Stimulated activated CD8-positive, alpha-beta memory T cell treated with anti-CD3 and anti-CD28 coated beads, Interleukin-7, amount 100 ng/mL, for 24 hours (primary cell): ENCODE results near the gene CCDC137.
A peak's percentile ranks its signal among the peaks of the same experiment; 100 is the strongest.
"Not testable (repeated sequence)": the region's sequence is repeated elsewhere in the genome, so short reads cannot be mapped to it uniquely, and the experiment has no call there.

Experiments
- DNase-seq: peaks from one replicate; pipeline ENCODE4 v3.0.0-alpha.2; 2020; ENCODE audit warnings: low read depth

Gene CCDC137

DNA sequence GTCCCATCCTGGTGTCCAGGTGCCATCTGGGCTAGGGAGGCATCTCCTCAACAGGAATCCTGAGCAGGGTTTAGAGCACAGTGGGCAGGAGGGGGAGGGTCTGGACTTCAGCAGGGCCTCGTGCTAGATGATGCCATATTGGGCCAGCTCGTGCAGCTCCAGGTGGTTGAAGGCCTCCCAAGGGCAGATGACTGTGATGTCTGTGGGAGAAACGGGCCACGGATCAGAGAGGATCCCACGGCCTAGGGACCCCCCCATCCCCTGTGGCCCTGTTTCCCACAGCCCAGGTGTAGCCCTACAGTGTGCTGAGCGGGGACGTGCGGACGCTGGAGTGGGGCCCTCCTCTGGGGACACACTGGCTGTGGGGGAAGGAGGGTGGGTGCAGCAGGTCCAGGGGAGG lies 15.6 kb upstream of the CCDC137 start:
- DNase-seq: no peak

DNA sequence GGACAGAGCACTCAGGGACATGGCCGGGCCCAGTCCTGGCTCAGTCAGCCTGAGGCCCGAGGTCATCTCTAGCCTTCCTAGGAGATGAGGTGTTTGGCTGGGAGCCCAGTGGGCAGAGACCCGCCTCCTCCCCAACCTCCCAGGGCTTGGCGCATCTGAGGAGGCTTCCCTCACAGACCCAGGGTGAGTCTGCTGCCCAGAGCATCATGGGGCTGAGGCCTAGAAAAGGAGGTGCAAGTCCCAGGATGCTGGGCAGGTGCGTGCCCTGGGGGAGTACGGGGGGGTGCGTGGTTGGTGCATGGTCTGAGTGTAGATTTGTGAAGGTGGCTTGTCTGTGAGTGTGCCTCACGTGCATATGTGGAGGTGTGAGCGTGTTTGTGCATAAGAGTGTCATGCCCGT lies 14.8 kb upstream of the CCDC137 start:
- DNase-seq: no peak

DNA sequence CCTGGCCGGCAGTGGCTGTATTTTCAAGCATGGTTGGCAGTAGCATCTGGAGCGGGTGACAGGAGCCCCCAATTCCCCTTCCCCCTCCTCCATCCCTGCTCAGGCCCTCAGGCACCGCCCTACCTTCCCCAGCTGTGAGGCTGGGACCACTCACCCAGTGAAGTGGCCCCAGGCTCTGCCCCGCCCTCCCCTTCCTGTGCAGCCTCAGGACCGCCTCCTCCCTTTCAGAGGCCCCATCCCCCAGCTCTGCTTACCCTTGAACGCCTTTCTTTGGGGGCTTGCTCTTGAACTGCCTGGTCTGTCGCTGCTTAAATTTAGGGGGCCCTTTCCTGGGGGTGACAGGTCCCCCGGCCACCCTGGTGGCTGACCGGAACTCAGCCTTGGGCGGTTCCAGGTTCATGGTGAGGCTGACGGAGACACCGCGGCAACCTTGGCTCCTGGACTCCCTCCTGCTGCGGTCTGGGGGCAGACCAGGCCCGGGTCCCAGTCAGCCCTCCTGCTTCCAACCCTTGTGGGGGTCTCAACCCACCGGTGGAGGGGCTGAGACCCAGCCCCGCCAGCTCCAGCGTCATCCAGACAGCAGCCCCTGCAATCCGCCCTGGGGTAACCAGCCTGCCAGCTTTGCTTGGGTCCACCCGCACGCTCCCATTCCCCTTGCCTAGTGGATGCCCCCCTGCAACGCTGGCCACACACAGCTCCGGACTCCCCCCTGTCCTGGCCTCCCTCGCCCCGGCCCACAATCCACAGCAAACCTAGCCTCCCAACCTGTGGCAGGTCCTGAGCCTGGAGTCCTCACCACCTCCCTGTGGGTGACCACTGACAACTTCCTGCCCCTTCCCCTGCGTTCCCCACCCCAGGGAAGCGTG lies 13.4 kb upstream of the CCDC137 start:
- no peak for DNase-seq

DNA sequence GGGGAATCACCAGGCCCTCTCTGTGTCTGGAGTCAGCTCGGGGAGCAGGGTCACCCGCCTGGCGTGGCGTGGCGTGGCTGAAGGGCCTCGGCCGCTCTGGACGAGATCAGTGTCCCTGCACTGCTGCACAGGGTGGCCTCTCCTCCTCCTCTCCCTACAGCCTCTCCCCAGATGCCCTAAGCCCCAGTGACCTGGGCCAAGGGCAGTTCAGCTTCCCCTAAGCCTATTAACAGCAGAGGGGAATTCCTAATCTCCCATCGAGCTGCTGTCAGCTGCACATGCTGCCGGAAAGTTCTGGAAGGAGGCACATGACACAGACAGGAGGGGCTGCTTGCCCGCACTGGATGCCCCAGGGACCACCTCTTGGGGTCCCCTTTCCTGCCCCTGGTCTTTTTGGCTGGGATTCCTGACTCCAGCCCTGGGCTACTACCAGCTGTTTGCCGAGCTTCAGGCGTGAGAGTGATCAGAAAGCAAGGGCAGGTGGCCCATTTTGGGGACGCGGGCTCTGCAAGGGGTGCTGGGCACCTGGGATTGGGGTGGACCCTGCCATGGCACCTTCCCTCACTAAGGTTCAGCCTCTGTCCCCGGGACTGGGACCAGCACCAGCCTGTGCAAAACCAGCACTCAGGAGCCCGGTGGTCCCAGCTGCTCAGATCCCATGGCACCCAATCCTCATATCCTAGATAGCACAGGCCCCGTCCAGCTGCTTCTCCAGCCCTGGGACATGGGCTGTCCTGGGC lies 11.0 kb upstream of the CCDC137 start:
- no peak for DNase-seq

DNA sequence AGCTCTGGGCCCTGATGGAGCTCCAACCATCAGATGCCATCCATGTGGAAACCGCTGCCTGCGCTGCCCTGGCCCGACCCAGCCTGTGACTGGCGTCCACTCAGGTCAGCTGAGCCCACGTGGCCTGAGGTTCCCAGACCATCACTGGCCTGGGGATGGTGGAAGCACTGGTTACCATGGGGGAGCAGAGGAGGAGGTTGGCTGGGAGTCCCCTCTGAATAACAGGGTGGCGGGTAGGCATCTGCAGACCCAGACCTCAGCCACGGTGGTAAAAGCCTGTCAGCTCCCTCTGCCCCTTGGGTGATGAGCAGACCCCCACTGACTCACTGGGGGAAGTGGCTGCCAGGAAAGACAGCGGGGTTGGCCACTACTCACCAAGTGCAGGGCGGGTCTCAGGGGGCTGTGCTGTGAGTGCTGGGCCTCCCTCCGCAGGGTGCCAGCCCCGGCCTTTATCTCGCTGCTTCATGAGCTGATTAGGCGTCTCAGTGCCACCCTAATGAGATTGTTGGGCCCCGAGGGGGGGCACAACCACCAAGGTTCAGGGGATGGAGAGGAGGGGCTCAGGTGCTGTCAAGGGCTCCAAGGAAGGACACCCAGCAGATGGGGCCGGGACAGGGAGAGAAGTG lies 10.3 kb upstream of the CCDC137 start, which contains the start of gene PDE6G:
Gene PDE6G (minus strand): TSS at position 425 of the 626 bp plus-strand sequence. CDS start 3,237 bp downstream, outside the sequence.
- no peak for DNase-seq

DNA sequence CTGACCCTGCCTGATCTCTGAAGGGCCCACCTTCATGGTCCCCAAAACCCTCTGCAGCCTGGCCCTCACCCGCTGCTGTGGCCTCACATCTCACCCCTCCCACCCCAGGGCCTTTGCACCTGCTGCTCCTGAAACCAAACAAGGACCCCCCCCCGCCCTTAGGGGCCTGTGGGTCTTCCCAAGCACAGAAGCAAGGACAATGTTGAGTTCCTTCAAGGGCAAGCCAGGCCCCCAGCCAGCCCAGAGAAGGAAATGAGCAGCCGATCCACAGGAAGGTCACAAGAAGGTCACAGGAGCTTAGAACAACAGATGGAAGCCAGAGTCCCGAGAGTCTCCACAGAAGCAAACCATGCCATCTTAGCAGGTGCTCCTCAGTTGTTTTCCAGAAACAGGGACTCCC lies 9.7 kb upstream of the CCDC137 start:
- DNase-seq: no peak

DNA sequence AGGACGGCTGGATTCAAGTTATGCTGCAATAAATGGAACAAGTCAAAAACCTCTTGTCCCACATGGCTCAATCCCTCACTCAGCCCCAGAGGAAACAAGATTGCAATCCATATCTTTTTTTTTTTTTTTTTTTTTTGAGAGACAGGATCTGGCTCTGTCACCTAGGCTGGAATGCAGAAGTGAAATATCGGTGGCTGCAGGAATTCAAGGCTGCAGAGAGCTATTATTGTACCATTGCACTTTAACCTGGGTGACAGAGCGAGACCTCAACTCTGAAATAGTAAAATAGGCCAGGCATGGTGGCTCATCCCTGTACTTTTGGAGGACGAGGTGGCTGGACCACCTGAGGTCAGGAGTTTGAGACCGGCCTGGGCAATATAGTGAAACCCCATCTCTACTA lies 7.5 kb upstream of the CCDC137 start:
- DNase-seq: no peak

DNA sequence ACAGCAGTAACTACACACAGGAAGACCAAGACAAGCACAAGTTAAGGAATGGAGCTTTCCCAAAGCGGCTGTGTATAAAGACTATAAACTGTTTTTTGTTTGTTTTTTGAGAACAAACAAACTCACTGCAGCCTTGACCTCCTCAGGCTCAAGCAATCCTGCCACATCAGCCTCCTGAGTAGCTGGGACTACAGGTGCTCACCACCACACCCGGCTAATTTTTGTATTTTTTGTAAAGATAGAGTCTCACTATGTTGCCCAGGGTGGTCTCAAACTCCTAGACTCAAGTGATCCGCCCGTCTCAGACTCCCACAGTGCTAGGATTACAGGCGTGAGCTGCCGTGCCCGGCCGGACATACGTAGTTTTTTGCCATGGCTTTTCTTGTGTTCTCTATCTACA lies 6.1 kb upstream of the CCDC137 start:
- DNase-seq: no peak

DNA sequence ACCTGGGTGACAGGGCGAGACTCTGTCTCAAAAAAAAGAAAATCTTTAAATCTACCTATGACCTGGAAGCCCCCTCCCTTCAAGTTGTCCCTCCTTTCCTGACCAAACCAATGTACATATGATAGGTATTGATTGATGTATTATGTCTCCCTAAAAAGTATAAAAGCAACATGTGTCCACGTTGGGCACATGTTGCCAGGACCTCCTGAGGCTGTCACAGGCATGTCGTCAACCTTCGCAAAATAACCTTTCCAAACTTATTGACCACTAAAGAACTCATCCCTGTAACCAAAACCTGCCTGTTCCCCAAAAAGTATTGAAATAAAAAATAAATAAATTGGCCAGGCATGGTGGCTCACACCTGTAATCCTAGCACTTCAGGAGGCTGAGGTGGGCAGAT lies 4.5 kb upstream of the CCDC137 start:
- no peak for DNase-seq

DNA sequence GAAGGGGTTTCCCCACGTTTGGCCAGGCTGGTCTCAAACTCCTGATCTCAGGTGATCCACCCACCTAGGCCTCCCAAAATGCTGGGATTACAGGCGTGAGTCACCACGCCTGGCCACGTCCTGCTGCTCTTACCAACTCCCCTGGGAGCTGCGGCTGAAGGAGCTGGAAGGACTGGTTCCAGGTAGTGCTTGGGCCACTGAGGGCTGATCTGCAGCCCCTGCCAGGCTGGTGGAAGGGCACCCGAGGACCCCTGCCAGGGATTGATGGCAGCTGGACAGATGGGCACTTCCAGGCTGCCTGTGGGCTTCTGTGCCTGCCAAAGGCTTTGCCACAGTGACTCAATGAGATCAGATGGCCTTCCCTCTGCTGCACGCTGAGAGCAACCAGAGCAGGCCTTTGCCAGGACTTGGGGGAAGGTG lies 2.5 kb upstream of the CCDC137 start:
- DNase-seq: no peak

DNA sequence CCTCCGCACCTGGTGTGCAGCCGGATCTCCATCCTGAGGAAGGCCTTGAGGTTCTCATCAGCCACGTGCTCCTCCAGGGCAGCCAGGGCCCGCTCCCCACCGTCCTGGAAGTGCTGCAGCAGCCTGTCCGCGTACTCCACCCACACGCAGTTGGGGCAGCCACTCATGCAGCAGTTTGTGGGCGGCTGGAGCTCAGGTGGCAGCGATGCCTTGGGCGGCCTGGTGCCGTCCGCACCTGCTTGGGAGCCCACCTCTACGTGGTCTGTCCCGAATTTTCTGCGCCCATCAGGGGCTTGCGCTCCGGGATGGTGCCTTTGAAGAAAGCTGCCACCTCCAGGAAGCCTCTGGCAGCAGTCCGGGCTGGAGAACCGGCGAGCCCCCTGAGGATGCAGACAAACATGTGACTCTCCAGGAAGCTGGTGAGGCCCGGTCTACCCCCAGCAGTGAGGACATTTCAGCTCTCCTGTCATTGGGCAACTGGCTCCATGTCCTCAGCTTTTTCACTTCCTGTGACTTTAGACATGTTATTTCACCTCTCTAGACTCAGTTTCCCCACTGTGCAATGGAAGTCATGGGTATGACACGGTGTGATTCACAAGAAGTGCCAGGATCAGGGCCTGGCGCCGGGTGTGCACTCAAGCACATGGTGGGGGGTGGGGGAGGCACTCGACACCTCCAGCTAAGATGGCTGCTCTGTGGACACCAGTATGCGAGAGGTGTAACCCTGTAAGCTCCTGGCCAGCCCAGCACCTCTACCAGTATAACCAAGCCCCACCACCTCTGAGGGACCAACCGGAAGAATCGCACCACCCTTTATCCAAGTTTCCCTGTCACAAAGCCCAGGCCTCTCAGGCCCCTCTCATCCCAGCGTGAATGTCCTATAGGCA lies 1.1 kb upstream of the CCDC137 start:
- peak; percentile 46 for DNase-seq

DNA sequence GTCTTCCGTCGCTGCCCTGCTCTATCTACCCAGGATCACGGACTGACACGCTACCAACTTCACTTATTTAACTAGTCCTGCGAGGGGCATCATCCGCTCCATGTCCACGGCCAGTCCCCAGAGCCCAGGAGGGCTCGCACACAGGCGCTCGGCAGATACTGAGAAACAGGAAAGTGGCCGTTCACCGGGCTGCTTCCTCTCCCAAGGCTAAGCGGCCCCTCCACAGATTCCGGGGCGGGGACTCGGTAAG lies 520 bp upstream of the CCDC137 start:
- DNase-seq: no peak

DNA sequence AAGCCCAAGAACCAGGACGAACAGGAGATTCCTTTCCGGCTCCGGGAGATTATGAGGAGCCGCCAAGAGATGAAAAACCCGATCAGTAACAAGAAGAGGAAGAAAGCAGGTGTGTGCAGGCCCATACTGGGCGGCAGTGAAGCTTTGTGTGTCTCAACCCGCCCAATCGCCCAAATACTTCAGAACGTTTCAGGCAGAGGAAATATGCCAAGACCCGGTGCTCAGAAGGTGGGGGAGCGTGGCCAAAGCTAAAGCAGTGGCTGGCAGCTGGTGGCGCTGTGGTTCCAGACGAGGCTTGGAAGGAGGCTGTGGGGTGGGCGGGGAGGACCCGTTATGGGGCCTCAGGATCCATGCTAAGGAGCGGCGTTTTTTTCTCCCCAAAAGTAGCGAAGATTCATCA lies 1.2 kb downstream of the CCDC137 start:
- DNase-seq: no peak

DNA sequence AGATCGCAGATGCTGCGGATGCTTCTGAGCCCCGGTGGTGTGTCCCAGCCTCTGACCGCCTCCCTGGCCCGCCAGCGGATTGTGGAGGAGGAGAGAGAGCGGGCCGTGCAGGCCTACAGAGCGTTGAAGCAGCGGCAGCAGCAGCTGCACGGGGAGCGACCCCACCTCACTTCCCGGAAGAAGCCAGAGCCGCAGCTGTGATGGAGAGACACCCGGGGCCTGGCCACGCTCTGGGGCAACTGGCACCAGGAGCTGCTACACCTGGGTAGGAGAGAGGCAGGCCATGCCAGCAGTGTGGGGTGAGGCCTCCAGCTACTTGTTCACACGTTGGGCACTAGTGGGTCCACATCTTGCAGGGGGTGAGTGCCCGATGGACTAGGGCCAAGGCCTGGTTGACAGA lies 6.0 kb downstream of the CCDC137 start:
- DNase-seq: no peak

DNA sequence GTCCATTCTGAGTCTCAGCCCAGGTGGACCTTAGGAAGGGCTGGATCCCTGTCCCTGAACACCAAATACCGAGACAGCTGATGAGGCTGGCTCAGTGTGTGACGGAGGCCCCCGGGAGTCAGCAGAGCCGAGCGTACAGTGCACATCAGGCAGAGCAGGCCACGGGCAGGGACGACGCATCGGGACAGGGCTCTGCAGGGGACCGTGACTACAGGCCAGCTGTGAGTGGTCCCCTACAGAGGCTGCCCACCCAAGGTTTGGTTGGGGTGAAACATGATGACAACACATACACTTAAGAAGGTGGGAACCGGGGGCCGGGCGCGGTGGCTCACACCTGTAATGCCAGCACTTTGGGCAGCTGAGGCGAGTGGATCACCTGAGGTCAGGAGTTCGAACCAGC lies 6.4 kb downstream of the CCDC137 start:
- DNase-seq: no peak

DNA sequence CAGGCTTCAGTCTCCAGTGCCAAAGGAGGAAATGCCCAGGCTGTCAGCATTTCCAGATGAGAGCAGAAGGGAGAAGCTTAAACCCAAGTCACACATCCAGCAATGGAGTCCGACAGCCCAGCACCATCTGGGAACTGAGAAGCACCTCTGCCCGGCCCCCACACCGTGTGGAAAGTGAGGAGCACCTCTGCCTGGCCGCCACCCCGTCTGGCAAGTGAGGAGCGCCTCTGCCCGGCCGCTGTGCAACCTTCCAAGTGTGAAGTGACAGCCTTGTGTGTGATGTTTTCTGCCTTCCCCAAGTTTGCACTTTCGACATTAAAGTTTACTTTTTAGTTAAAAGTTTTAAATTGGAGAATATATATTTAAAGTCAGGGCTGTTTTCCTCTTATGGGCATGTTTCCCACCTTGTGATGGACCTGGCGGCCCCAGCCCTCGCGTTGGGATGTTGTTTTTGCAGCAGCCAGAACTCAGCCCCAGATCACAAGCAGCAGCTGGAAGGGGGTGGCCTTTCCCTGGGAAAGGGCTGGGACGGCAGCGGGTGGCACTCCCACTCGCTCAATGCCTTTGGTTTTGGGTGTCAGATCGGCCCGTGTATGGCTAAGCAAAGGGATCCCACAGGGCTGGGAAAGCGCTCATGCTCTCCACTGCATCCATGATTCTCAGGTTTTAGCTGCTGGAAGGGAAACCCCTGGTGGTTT lies 7.2 kb downstream of the CCDC137 start:
- DNase-seq: no peak

DNA sequence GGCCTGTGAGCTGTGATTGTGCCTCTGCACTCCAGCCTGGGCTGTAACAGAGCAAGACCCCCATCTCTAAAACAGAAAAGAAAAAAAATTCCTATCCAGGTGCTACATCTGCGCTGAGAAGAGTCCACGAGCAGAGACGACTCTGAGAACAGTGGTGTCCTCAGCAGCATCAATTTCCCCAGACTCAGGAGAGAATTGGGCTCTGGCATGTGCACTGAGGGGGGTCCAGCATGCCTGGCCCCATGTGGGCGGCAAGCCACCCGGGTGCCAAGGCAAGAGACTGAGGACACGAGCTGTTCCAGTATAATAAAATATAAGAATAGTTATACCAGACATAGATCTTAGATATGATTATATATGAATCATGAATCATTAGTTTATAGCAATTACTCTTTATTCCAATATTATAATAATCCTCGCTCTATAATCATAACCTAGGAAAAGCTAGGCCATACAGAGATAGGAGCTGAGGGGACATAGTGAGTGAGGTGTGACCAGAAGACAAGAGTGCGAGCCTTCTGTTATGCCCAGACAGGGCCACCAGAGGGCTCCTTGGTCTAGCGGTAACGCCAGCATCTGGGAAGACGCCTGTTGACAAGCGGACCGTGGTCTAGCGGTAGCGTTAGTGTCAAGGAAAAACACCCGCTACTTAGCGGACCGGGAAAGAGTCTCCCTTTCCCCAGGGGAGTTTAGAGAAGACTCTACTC lies 9.1 kb downstream of the CCDC137 start:
- DNase-seq: not testable (repeated sequence)

DNA sequence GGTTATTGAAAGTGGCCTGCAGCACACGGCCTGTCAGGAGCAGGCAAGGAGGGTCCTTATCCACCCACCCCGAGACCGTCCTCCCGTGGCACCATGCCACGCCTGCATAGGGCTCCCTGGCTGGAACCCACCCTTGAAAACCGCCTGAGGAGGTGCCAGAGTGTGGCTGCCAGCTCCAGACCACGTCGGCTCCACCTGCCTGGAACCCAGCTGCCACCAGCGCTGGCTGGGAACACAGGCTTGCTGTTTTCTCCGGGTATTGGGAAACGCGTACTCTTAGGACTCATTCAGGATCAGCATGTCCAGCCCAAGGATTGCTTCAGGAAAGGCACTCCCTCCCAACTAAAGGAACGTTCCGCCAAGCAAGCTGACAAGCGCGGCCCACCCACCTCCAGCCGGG lies 10.4 kb downstream of the CCDC137 start:
- DNase-seq: no peak

DNA sequence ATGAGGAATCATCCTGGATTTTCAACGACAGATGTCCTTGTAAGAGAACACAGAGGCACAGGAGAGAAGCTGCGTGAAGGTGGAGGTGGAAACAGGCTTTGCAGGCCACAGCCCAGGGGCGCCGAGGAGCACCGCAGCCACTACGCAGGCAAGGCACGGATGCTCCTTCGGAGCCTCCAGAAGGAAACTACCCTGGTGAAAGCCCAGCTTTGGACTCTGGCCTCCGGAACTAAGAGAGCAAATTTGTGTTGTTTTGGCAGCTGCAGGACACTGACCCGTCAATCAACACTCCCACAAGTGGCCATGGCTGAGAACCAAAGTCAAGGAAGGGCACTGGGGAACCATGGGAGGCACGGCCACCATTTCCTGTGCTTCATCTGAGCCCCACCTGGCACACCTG lies 13.6 kb downstream of the CCDC137 start:
- no peak for DNase-seq

DNA sequence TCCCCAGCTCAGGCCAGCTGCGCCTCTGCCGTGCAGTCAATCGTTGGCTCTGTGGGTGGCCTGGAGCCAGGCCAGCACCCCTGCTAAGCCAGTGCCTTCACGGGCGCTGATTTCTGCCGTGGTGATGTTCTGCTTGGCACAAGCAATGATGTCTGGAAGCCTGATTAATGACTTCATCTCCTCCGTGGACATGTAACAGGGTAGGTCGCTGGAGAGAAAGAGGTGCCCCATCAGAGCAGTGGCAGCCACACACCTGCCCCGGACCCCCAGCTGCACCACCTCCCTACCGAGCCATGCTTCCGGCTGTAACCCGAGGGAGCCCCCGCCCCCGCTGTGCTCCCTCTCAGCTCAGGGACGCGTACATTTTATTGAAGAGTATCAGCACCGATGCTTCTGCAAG lies 15.1 kb downstream of the CCDC137 start:
- no peak for DNase-seq
